ENCODE measurements around the gene DAAM2. TPM values are rescaled to one million over a fixed set of nuclear protein-coding genes. Genes with fewer than 3 reads are reported as not detected.

DAAM2 gene
- polyA plus RNA-seq, 1 of the 3 experiments (the other 2 are of a cell fraction) = 0.20 TPM

DNA sequence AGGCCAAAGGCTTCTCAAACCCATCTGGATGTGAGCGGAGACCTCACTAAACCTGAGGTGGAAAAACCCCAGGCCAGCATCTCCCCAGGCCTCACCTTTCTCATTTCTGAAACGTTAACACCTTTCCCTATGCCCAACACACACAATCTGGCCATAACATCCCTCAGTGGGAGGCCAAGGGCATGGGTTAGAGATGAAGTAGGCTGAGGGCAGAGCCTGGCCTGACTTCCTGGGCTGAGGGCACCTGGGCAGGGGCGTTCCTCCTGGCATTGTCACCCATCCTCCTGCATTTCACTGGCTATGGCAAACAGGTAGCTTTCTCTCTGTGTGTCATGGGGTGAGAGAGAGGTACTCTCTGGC is 133.7 kb downstream of the DAAM2 start:
- Histone ChIP-seq H3K4me2 (no peak overlapping the region), H3K4me1 (ENCODE audit: control insufficient read depth in 1 of 2, insufficient read depth in 2 of 2, low read depth in 1 of 2, low read length in 1 of 2) (peaks cover 0 to 17% of the 10 kb centered on the region in 2 experiments; a peak in 1 of 4 replicates), H3K36me3 (replicated peaks in 1 of 2; ENCODE audit: control insufficient read depth in 1 of 2, insufficient read depth in 2 of 2, low read length in 1 of 2) (no peaks in the 10 kb centered on the region), H3K79me2 (ENCODE audit: insufficient read depth) (no peaks in the 10 kb centered on the region), H3F3A (replicated peaks; ENCODE audit: insufficient read depth) (peaks cover 4% of the 10 kb centered on the region), H3K9ac (no peak overlapping the region), H3K27me3 (ENCODE audit: insufficient read depth) (no peaks in the 10 kb centered on the region), H3K4me3 (ENCODE audit: low read depth in 2 of 2, low read length in 1 of 2) (no peak overlapping the region), H3K9me3 (no peaks in the 10 kb centered on the region), H3K9me2 (no peaks in the 10 kb centered on the region), H4K20me1 (ENCODE audit: insufficient read depth) (no peaks in the 10 kb centered on the region), H3K27ac (ENCODE audit: low read depth in 2 of 2, low read length in 1 of 2) (no peak overlapping the region), H2AFZ (ENCODE audit: low read depth) (no peak overlapping the region)
- WGBS (ENCODE audit: low lambda C conversion rate) = 78% methylated on average over 3 of the region's 3 CpGs
- CTCF ChIA-PET = interaction anchor here (1.2 kb wide), 1 partner anchor 15 kb away, joined by 3 read pairs; no protein-coding TSS in a partner anchor
- TF ChIP-seq, protein P1, sequence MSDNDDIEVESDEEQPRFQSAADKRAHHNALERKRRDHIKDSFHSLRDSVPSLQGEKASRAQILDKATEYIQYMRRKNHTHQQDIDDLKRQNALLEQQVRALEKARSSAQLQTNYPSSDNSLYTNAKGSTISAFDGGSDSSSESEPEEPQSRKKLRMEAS (IDR thresholded peaks at IDR 0.05; ENCODE audit: low read depth) = no peak
- TF ChIP-seq MXI1 (IDR thresholded peaks at IDR 0.05; ENCODE audit: low read depth, low read length) = no peak
- TF ChIP-seq, protein P2, sequence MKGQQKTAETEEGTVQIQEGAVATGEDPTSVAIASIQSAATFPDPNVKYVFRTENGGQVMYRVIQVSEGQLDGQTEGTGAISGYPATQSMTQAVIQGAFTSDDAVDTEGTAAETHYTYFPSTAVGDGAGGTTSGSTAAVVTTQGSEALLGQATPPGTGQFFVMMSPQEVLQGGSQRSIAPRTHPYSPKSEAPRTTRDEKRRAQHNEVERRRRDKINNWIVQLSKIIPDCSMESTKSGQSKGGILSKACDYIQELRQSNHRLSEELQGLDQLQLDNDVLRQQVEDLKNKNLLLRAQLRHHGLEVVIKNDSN (IDR thresholded peaks at IDR 0.05; ENCODE audit: borderline replicate concordance, low read depth) = no peak
- no peak for TF ChIP-seq TAF1 (IDR thresholded peaks at IDR 0.05; ENCODE audit: borderline replicate concordance, low read depth, low read length)
- DNase-seq = no peak
- POLR2A ChIA-PET = no interaction called here

DNA sequence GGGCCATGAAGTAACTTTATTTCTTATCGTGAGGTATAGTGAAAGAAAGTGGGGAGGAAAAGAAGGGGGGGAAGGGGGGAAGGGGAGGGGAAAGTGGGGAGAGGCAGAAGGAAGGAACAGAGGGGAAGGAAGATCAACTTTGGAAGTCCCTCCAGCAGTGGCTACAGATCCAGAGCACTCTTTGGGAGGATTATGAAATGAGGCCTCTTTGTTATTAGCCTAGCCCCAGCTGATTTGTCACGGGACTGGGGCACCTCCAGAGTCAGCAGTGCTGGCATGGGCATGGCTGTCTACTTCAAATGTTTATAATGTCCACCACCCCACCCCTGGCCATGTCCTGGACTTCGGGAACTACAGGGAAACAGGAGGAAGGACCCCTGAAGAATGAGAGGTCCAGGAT is 134.5 kb downstream of the DAAM2 start:
- Histone ChIP-seq H3K9me2 (no peaks in the 10 kb centered on the region), H3K4me1 (ENCODE audit: control insufficient read depth in 1 of 2, insufficient read depth in 2 of 2, low read depth in 1 of 2, low read length in 1 of 2) (peaks cover 0 to 17% of the 10 kb centered on the region in 2 experiments; a peak in 1 of 4 replicates), H3K27me3 (ENCODE audit: insufficient read depth) (no peaks in the 10 kb centered on the region), H2AFZ (ENCODE audit: low read depth) (no peak overlapping the region), H3K36me3 (replicated peaks in 1 of 2; ENCODE audit: control insufficient read depth in 1 of 2, insufficient read depth in 2 of 2, low read length in 1 of 2) (no peaks in the 10 kb centered on the region), H3K9me3 (no peaks in the 10 kb centered on the region), H3F3A (replicated peaks; ENCODE audit: insufficient read depth) (peaks cover 4% of the 10 kb centered on the region), H3K27ac (ENCODE audit: low read depth in 2 of 2, low read length in 1 of 2) (no peak overlapping the region), H4K20me1 (ENCODE audit: insufficient read depth) (no peaks in the 10 kb centered on the region), H3K4me3 (ENCODE audit: low read depth in 2 of 2, low read length in 1 of 2) (no peak overlapping the region), H3K4me2 (no peak overlapping the region), H3K9ac (no peak overlapping the region), H3K79me2 (ENCODE audit: insufficient read depth) (no peaks in the 10 kb centered on the region)
- ChIA-PET POLR2A (no interaction called here), CTCF (interaction anchor here (1.2 kb wide), 1 partner anchor 15 kb away, joined by 3 read pairs; no protein-coding TSS in a partner anchor)
- DNase-seq = no peak
- WGBS (ENCODE audit: low lambda C conversion rate) = 86% methylated on average over 2 of the region's 3 CpGs
- TF ChIP-seq NRF1 (IDR thresholded peaks at IDR 0.05; ENCODE audit: low read depth, low read length) (no peak), EZH2phosphoT487 (IDR thresholded peaks at IDR 0.05; ENCODE audit: borderline replicate concordance, low read depth) (no peak), GATA2 (CRISPR knock-in tag; IDR thresholded peaks at IDR 0.05) (no peak), TCF12 (IDR thresholded peaks at IDR 0.05) (no peak), RAD21 (IDR thresholded peaks at IDR 0.05; ENCODE audit: low read length) (no peak), TEAD4 (IDR thresholded peaks at IDR 0.05; ENCODE audit: borderline replicate concordance, insufficient read depth) (no peak), SIN3A (IDR thresholded peaks at IDR 0.05; ENCODE audit: borderline replicate concordance, low read depth, low read length) (no peak), RFX5 (IDR thresholded peaks at IDR 0.05; ENCODE audit: low read length) (no peak), CHD2 (IDR thresholded peaks at IDR 0.05; ENCODE audit: low read length, partially characterized antibody) (no peak), TAF1 (IDR thresholded peaks at IDR 0.05; ENCODE audit: borderline replicate concordance, low read depth, low read length) (no peak), FOSL2 (IDR thresholded peaks at IDR 0.05; ENCODE audit: borderline replicate concordance, low read depth) (no peak), JUND (IDR thresholded peaks at IDR 0.05) (no peak), EP300 (IDR thresholded peaks at IDR 0.05; ENCODE audit: borderline replicate concordance in 1 of 2, low read depth in 1 of 2, low read length in 1 of 2) (no peak)
- TF ChIP-seq, protein P2 (IDR thresholded peaks at IDR 0.05; ENCODE audit: borderline replicate concordance, low read depth) = no peak
- TF ChIP-seq, protein P3, sequence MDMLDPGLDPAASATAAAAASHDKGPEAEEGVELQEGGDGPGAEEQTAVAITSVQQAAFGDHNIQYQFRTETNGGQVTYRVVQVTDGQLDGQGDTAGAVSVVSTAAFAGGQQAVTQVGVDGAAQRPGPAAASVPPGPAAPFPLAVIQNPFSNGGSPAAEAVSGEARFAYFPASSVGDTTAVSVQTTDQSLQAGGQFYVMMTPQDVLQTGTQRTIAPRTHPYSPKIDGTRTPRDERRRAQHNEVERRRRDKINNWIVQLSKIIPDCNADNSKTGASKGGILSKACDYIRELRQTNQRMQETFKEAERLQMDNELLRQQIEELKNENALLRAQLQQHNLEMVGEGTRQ (IDR thresholded peaks at IDR 0.05; ENCODE audit: borderline replicate concordance, low read depth, low read length) = no peak
- TF ChIP-seq, protein P4, sequence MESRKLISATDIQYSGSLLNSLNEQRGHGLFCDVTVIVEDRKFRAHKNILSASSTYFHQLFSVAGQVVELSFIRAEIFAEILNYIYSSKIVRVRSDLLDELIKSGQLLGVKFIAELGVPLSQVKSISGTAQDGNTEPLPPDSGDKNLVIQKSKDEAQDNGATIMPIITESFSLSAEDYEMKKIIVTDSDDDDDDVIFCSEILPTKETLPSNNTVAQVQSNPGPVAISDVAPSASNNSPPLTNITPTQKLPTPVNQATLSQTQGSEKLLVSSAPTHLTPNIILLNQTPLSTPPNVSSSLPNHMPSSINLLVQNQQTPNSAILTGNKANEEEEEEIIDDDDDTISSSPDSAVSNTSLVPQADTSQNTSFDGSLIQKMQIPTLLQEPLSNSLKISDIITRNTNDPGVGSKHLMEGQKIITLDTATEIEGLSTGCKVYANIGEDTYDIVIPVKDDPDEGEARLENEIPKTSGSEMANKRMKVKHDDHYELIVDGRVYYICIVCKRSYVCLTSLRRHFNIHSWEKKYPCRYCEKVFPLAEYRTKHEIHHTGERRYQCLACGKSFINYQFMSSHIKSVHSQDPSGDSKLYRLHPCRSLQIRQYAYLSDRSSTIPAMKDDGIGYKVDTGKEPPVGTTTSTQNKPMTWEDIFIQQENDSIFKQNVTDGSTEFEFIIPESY (IDR thresholded peaks at IDR 0.05; ENCODE audit: borderline replicate concordance, low read depth) = no peak
